CD4-positive, alpha-beta T cell treated with Interferon alpha-2 for 1 hour (primary cell): ENCODE measurements around the gene KLK2.

Experiments
- DNase-seq, 2 donors: peaks; one replicate each; pipeline ENCODE4 v3.0.0-alpha.2; 2020 to 2022

The KLK2 gene

DNA sequence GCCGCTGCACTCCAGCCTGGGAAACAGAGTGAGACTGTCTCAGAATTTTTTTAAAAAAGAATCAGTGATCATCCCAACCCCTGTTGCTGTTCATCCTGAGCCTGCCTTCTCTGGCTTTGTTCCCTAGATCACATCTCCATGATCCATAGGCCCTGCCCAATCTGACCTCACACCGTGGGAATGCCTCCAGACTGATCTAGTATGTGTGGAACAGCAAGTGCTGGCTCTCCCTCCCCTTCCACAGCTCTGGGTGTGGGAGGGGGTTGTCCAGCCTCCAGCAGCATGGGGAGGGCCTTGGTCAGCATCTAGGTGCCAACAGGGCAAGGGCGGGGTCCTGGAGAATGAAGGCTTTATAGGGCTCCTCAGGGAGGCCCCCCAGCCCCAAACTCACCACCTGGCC is at the start of gene KLK2:
KLK2 (plus strand) TSS at position 384 of the 400 bp plus-strand sequence. CDS start 35 bp downstream, outside the sequence.
- DNase-seq = no peak

DNA sequence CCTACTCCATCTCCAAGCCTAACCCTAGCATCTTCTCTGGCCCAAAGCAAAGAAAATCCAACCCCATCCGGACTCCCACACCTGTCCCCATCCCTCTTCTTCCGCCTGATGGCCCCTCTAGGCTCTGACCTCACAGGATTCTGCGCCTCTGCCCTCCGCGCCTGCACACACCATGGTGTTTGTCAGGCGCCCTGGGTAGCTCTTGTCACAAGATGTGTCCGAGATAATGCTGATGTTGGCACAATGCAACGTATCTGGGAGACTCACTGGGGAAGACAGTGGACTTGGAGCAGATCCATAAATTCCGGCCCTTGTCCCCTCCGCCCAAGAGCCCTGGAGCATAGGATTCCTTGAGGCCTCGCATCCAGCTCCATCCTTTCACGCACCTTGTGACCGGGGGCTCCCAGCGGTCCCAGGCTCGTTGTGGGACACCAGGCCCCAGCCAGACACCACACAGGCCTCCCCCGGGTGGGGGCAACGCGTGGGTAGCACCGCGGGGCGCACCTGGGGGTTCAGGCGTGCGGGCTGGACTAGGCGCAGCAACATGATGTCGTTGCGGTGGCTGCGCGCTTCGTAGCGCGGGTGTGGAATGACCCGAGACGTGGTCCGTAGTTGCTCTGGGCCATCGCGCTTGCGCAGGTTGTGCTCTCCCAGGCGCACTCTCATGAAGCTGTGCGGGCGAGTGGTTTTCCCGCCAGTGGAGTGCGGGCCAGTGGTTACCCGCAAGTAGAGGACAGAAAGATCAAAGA is 46.6 kb upstream of the KLK2 start:
- no peak for DNase-seq

GRCh38 chr19:50827476-50827875 is 45.8 kb upstream of the KLK2 start:
- DNase-seq = no peak

DNA sequence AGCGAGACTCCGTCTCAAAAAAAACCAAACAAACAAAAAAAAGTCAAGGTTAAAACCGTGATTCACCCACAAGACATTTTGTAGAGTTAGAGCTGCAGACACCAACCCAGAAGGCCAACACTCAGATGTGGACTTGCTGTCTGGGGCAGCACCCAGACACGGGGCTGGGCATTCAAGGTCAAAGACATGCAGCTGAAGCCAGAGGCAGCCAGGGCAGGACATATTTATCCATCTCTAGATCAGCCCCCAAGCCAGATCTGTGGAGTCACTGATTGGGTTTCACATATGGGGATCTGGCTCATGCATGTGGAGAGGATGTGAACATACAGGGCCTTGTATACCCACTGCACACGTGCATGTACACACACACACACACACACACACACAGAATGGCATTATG is 43.4 kb upstream of the KLK2 start:
- no peak for DNase-seq

DNA sequence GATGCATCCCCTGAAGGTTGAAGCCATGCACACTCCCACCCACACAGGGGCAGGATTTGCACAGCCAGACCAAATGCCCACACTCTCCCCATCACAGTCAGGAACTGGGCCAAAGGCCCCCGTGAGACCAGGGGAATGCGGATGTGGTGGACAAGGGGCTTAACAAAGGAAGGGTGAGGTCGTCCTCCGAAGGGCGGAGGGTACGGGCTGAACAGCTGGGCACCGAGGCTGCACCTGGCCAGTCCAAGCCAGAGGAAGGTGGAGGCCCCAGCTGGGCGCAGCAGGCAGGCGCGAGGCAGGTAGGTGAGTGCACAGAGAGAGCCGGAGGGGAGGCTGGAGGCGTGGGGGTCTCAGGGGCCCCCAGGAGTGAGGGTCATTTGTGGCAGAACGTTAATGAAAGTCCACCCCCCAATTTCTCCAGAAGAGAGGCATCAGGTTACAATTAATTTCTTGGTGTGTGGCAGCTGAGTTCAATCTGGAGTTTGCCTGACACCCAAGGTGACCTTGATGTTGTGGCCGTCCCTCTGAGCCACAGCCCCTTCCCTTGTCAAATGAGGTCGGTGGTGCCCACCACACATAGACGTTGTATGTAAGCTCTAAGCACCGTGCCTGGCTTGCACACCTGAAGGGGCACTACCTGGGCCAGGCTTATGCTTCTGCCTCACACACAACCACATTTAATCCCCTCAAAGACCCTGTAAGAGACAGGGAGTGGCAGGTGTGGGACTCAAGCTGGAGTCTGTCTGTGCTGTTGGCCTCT is 42.8 kb upstream of the KLK2 start:
- no peak for DNase-seq

GRCh38 chr19:50831026-50831396 is 42.2 kb upstream of the KLK2 start:
- DNase-seq = no peak

- DNase-seq = no peak
Observed at GRCh38 chr19:50832666-50833065, 40.6 kb upstream of the KLK2 start.

DNA sequence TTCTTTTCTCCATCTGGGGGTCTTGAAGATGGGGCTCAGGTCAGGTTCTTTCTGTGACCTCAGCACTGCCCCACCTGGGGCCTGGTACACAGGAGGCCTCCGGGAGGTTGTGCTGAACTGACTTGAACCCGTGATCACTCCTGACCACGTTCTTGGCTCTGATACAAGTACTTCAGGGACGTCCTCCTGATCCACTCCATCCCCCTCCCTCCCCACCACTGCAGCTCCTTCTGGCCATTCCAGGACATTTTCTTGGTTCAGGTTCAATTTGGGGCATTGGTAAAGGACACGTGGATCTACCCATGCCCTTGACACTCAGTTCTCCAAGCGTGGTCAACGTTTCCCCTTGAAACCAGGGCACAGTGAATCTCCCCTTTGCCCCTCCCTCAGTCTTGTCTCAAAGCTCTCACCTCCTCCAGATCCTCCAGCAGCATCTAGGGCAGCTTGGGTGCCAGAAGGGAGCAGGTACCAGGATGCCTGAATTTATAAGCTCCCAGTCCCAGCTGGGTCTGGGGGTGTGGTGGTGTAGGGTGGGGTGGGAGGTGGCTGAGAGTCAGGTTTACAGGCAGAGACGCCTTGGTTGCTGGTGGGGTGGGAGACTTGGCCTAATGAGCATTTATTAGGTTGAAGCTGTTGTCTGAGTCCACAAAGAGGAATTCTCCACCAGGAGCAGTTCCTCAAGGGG is 40.0 kb upstream of the KLK2 start, which contains the start of gene KLK15:
KLK15 (minus strand) TSS at position 458 of the 685 bp plus-strand sequence. CDS start 2,082 bp downstream, outside the sequence.
- DNase-seq = no peak

- DNase-seq = no peak
Observed at GRCh38 chr19:50833802-50834167, 39.5 kb upstream of the KLK2 start.

DNA sequence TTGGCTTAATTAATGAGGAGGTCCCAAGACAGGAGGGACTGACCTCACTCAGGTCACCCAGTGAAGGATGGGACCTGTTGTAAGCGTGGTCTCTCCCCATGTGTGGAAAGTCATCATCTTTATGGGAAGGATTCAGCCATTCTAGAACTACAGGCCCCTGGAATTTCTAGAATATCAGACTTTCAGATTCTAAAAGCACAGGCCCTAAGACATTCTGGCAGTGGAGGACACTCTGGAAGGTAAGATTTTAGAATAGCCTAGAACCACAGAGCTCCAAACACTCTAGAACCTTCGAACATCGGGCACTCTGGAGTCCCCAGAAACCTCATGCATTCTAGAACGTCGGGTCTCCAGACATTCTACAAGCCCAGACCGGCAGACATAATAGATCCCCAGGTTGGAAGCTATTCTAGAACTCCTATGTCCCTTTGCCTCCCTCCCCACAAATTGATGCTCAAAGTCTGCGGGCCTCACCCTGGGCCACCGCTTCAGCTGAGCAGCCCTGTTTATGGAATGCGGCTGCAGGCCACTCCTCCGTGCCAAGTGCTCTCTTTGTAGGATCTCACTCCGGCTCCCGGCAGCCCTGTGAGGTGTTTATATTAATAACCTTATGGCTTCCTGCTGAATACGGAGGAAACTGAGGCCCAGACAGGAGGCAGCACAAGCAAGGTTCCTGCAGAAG is 38.0 kb upstream of the KLK2 start:
- no peak for DNase-seq

GRCh38 chr19:50835785-50836542 is 37.3 kb upstream of the KLK2 start:
- peak; percentile 52 to 70 for DNase-seq

DNA sequence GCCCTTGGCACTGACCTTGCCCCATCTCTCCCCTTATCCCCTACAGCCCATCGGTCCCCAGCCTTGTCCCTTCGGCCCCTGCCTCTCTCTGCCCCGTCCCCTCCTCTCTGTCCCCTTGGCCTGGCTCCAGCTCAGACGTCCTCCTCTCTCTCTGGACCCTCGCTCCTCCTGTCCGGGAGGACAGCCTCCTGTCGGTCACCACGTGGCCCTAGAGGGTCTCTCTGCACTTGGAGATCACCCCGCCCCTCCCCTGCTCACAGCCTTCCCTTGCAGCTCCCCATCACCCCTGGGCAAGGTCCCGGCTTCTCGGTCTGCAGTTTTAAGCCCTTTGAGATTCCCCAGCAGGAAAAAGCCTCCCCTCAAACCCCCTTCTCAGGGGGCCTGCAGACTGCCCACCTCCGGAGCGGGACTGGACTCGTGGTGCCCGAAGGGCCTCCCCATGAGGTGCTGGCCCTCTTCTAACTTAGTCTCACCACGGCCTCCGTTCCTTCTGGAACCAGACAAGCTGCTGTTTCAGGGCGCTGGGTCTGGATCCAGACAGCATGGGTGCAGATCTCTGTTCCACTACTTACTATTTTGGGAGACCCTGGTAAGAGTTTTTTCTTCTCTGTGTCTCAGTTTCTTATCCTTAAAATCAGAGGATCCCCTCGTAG is 36.6 kb upstream of the KLK2 start:
- DNase-seq = no peak

- no peak for DNase-seq
Observed at GRCh38 chr19:50837300-50837699, 35.9 kb upstream of the KLK2 start.

DNA sequence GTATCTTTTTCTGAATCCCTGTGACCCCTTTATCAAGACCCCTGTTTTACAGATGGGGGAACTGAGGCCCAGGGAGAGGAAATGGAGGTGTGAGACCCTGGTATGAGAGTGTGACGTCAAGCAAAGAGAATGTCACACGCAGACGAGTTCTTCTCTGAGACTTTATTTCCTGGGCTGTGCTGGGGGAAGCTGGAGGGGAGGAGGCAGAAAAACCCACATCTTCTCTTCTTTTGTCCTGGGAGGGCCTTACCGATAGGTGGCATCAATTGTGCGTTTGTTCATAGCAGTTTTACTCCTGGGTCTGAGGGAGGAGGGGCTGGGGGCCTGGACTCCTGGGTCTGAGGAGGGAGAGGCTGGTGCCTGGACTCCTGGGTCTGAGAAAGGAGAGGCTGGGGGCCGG is 35.0 kb upstream of the KLK2 start:
- DNase-seq = no peak

DNA sequence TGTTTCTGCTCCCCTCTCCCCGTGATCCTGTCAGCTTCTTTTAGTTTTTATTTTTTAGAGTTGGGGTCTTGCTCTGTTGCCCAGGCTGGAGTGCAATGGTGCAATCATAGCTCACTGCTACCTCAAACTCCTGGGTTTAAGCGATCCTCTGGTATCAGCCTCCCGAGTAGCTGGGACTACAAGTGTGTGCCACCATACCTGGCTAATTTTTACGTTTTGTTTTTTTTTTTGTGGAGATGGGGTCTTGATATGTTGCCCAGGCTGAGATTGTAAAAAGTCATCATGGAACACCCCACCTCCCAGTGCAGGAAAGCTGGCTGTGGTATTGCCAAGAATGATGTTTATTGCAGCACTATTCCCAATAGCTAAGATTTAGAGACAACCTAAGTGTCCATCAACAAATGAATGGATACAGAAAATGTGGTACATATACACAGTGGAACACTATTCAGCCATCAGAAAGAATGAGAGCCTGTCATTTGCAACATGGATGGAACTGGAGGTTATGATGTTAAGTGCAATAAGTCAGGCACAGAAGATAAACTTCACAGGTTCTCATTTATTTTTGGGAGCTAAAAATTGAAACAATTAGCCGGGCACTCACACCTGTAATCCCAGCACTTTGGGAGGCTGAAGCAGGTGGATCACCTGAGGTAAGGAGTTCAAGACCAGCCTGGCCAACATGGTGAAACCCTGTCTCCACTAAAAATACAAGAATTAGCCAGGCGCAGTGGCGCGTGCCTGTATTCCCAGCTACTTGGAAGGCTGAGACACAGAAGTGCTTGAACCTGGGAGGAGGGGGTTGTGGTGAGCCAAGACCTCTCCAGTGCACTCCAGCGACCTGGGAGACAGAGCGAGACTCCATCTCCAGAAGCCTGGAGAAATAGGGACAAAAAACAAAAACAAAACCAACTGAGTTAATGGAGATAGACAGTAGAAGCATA is 33.3 kb upstream of the KLK2 start:
- DNase-seq = no peak

GRCh38 chr19:50842130-50842529 is 31.1 kb upstream of the KLK2 start:
- DNase-seq = no peak

DNA sequence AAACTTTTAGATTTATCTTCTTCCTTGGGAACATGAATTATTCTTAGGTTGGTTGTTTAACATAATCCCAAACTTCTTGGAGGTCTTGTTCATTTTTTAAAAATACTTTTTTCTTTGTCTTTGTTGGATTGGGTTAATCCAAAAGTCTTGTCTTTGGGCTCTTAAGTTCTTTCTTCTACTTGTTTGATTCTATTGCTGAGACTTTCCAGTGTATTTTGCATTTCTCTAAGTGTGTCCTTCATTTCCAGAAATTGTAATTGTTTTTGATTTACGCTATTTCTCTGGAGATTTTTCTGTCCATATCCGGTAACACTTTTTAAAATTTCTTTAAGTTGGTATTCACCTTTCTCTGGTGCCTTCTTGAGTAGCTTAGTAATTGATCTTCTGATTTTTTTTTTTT is 30.0 kb upstream of the KLK2 start:
- no peak for DNase-seq

- no peak for DNase-seq
Observed at GRCh38 chr19:50843701-50844221, 29.5 kb upstream of the KLK2 start.

DNA sequence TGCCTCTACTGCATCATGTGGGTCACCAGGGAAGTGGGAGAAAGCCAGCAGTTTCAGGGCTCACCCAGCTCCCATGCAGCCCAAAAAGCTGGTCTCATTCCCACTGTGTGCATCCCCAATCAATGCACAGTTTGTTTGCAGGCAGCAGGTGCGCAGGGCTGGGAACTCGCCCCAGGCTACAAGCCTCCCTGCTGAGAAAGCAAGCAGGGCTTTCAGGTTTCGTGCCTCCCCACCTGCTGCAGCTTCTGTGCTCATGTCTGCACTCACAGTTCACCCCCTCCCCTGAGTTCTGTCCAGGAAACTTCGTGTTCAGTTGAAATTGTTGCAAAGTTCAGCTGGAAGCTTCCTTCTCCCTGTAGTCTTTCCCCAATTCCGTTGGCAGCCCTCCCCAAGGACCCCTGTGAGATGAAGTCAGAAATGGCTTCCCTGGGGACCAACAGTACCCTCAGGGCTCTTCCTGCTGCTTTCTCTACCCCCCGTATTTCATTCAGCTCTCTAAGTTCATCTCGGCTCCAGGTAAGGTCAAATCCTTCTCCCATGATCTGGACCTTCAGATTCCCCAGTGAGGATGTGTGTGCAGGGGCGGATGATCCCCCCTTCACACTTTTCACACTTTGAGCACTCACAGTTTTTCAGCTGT is 28.8 kb upstream of the KLK2 start:
- DNase-seq = no peak

- DNase-seq = no peak
Observed at GRCh38 chr19:50850738-50851137, 22.5 kb upstream of the KLK2 start.
